ENCODE results near the gene ZC3H12A.

- TF ChIP-seq CTCF (IDR thresholded peaks at IDR 0.05) = no peak
- no peak for TF ChIP-seq EP300 (IDR thresholded peaks at IDR 0.05)
- no peak for TF ChIP-seq POLR2A (IDR thresholded peaks at IDR 0.05)
Observed at GRCh38 chr1:37478451-37478881, 4.1 kb downstream of the ZC3H12A start.

Data from ovary (tissue), 3 donors.